Astrocyte of the cerebellum (primary cell): ENCODE results near the gene HOMER1.

Source experiments
- DNase-seq: peaks from one replicate; pipeline ENCODE4 v3.0.0-alpha.2; 2011; ENCODE audit warnings: low read depth
- H3K4me3 ChIP-seq: 2 replicates; pipeline ENCODE4 v1.5.1; 2011; ENCODE audit warnings: mild to moderate bottlenecking, low read depth, low read length, moderate library complexity
- in situ Hi-C: cut with HindIII; loops from 2 replicates; pipeline ENCODE4 v1.10.0; 2017; ENCODE audit warnings: low sequenced_read_pairs
- TF ChIP-seq, protein P1 (sequence below): IDR thresholded peaks from 2 replicates; pipeline ENCODE4 v1.5.1; 2012; ENCODE audit warnings: low read length, low read depth, moderate library complexity, mild to moderate bottlenecking; ENCODE audit errors: missing control alignments

The HOMER1 gene

DNA sequence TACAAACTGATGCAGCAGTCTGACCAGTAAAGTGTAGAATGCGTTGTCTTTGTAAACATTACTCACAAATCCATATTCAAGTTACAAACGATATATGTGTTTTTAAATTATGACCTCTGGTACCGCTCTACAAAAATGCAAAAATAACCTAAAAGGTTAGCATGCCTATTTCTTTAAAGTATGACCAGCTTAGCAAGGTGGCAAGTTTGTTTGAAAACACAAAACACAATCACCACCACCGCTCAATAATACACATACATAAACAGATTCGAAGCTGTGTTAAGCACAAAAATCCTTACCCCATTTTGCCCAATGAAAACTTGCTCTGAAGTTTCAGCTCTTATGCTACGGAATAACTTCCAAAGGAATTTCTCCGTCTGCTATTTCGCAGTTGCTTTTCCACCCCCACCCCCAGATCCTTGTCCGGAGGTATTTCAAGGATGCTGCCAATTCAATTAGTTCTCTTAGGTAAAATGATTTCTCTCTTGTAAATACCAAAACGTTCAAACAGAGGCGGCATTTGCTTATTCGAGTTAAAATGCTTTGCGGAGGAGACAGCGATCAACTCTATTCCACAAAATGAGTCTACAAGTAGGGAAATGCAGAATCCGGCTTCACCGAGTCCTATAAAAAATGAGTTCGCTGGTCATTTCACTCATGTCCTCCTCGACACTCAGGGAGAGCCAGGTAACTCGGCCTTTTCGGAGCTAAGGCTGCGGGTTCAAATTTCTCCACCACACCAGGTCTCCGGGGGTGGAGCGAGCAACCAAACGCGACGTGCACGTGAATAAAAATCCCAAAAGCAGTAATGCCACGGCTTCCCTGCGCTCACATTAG is 1.2 kb downstream of the HOMER1 start:
- in situ Hi-C loops: no loop called here
- peak overlapping the region; percentile 74 for H3K4me3 ChIP-seq
- TF ChIP-seq, protein P1, sequence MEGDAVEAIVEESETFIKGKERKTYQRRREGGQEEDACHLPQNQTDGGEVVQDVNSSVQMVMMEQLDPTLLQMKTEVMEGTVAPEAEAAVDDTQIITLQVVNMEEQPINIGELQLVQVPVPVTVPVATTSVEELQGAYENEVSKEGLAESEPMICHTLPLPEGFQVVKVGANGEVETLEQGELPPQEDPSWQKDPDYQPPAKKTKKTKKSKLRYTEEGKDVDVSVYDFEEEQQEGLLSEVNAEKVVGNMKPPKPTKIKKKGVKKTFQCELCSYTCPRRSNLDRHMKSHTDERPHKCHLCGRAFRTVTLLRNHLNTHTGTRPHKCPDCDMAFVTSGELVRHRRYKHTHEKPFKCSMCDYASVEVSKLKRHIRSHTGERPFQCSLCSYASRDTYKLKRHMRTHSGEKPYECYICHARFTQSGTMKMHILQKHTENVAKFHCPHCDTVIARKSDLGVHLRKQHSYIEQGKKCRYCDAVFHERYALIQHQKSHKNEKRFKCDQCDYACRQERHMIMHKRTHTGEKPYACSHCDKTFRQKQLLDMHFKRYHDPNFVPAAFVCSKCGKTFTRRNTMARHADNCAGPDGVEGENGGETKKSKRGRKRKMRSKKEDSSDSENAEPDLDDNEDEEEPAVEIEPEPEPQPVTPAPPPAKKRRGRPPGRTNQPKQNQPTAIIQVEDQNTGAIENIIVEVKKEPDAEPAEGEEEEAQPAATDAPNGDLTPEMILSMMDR: no peak
- DNase-seq: no peak

DNA sequence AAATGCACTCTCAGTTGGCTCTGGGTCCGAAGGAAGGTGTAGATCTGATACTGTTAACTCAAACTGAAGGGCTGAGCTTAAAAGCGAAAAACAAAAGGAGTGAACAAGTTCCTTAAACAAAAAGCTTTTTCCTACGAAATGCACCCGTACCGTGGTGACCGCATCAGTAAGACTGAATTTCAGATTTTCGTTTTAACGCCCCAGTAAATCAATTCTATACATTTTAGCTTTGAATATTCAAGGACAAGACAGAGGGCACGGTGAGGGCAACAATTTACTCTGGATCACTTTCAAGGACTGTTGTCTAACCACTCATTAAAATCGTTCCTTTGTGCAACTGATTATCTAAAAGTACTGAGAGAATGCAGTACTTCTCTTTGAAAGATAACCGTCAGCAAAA is 1.9 kb downstream of the HOMER1 start:
- DNase-seq: no peak
- in situ Hi-C loops: no loop called here
- TF ChIP-seq, protein P1: no peak
- H3K4me3 ChIP-seq: peak overlapping the region; percentile 74

DNA sequence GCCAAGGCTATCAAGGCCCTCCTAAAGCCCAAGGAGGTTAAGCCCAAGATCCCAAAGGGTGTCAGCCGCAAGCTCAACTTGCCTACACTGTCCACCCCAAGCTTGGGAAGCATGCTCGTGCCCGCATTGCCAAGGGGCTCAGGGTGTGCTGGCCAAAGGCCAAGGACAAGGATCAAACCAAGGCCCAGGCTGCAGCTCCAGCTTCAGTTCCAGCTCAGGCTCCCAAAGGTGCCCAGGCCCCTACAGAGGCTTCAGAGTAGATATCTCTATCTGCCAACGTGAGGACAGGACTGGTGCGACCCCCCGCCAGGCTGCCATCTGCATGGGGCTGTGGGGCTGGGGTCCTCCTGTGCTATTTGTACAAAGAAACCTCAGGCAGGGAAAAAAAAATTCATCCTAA is 3.3 kb downstream of the HOMER1 start:
- H3K4me3 ChIP-seq: no peak overlapping the region
- in situ Hi-C loops: no loop called here
- no peak for DNase-seq
- TF ChIP-seq, protein P1: no peak

DNA sequence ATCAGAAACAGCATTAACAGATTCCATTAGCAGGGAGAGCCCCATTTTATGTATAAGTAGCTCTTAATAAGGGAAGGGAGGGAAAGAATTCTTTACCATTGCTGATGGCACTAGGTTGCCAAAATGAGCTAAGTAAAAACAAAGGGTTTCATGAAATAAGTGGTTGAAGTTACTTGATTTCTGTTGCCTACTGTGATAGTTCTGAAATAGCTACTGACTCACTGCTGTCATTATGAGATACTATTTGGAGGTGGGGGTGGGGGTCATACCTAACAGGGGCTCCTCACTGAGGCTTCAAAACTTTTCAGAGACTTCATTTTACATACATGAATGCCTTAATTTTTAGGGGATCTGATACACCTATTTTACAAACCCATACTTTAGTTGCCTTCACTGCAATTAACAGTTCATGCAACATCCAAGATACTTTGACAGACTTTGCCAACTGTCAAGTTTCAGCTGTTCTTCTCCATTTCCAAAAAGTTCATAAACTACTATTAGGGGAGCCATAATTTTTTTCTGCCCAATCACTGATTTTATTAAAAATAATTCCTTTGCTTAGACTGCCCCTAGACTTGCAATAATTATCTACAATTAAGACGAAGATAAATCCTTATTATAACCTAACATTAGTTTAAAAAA is 4.6 kb downstream of the HOMER1 start:
- no peak for DNase-seq
- in situ Hi-C loops: no loop called here
- TF ChIP-seq, protein P1: no peak
- no peak overlapping the region for H3K4me3 ChIP-seq

DNA sequence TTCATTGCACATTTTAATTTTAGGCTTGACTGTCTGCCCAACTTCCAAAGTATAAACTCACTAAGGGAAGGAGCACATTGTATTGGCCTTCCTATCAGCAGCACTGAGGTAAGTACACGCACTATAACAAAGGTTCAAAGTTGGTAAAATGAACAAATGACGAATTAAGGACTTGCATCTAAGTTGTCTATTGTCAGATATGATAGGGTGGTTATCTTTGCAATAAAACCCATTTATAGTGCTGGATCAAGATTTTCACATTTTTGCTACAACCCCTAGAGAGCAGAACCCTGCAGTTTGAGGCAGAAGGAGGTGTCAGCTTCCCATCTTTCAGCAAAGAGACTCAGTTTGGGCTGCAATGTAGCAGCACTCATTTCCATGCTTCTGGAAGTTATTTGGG is 5.1 kb downstream of the HOMER1 start:
- TF ChIP-seq, protein P1: no peak
- in situ Hi-C loops: no loop called here
- H3K4me3 ChIP-seq: no peak overlapping the region
- DNase-seq: no peak

DNA sequence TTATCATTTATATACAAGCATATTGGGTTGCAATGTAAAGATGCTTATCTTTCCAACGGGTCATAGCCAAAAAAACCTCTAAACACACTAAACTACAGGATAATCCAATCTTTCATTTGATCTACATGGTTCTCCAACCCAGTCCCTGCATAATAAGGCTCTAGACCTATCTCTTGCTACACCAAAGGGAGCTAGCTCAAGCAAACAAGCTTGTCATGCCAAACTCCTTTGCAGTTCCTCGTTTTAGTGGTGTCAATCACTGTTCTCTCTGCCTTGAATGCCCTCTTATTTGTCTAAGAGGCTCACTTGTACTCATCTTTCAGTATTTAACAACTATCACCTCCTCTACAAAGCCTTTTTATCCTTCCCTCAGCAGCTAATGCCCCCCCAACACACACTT is 5.6 kb downstream of the HOMER1 start:
- in situ Hi-C loops: no loop called here
- DNase-seq: no peak
- TF ChIP-seq, protein P1: no peak
- H3K4me3 ChIP-seq: no peak overlapping the region
